Gastrocnemius medialis (tissue), 4 donors: ENCODE results near the gene EYS. TPM values are rescaled to one million over a fixed set of nuclear protein-coding genes. Genes with fewer than 3 reads are reported as not detected.

Experiments used
- ATAC-seq, 2 donors: fragments of 150-250 bp; one replicate each; pipeline ENCODE4 v1.9.1; 2016
- DNase-seq, 2 donors: peaks; one replicate each; pipeline ENCODE4 v3.0.0-alpha.2; 2019
- H3K27ac ChIP-seq, 4 donors: fragments of 200-600 bp; sonication (generic); 1 replicate in 1 of 4; 2 replicates in 3 of 4; pipeline ENCODE4 v1.5.1; 2016 to 2018; ENCODE audit warnings: mild to moderate bottlenecking in 2 of 4, moderate library complexity in 1 of 4
- H3K27me3 ChIP-seq, 3 donors: fragments of 200-600 bp; sonication (generic) in 2 of 3; 1 replicate in 1 of 3; 2 replicates in 2 of 3; pipeline versions ENCODE4 v1.5.1 to v1.6.0; 2016 to 2019; ENCODE audit warnings: mild to moderate bottlenecking in 1 of 3, moderate library complexity in 1 of 3
- H3K36me3 ChIP-seq, 2 donors: fragments of 200-600 bp; sonication (generic) in 1 of 2; one replicate each; pipeline ENCODE4 v1.5.1; 2017 to 2018
- H3K4me1 ChIP-seq, 2 donors: fragments of 200-600 bp; sonication (generic) in 1 of 2; one replicate each; pipeline ENCODE4 v1.5.1; 2016 to 2017; ENCODE audit warnings: mild to moderate bottlenecking in 2 of 2
- H3K4me3 ChIP-seq, 4 donors: fragments of 200-600 bp; sonication (generic) in 3 of 4; 1 replicate in 1 of 4; 2 replicates in 3 of 4; pipeline ENCODE4 v1.5.1; 2016 to 2019; ENCODE audit warnings: mild to moderate bottlenecking in 2 of 4
- H3K9me3 ChIP-seq, 3 donors: fragments of 200-600 bp; sonication (generic) in 2 of 3; 1 replicate in 1 of 3; 2 replicates in 2 of 3; pipeline ENCODE4 v1.5.1; 2016 to 2019
- CTCF ChIP-seq, 5 experiments: fragments of 450-650 bp in 3 of 5; fragments of 200-600 bp in 2 of 5; sonication (generic) in 2 of 5; IDR thresholded peaks in 4 of 5; conservative IDR thresholded peaks in 1 of 5; 1 replicate in 4 of 5; 2 replicates in 1 of 5; pipeline ENCODE4 v1.5.1; 2016 to 2019; ENCODE audit warnings: antibody characterized with exemption in 5 of 5, mild to moderate bottlenecking in 3 of 5, moderate library complexity in 3 of 5
- POLR2A ChIP-seq, 2 donors: fragments of 450-650 bp; IDR thresholded peaks; one replicate each; pipeline ENCODE4 v1.6.1; 2017; ENCODE audit warnings: antibody characterized with exemption in 2 of 2, mild to moderate bottlenecking in 2 of 2, moderate library complexity in 2 of 2
- in situ Hi-C, 4 donors: fragments of 200-750 bp; cut with MboI; loops; one replicate each; pipeline versions ENCODE4 v1.15.0 to v1.8.0; 2017; ENCODE audit warnings: low sequenced_read_pairs in 4 of 4
- intact Hi-C: fragments of 100-400 bp; cut with DNase I; formaldehyde crosslinking; loops from one replicate; pipeline ENCODE4 v1.15.1; 2023; ENCODE audit warnings: low total_unique reads
- total RNA-seq, 4 donors: library from RNA; depleted of rRNA; stranded (reverse); fragments of >200 nt; gene quantifications; one replicate each; pipeline versions ENCODE4 v1.1.0 to v1.2.3, GENCODE V29; 2016

EYS gene
- total RNA-seq, 4 donors from 2014 or later: 0.20 TPM; not detected in 3

- no peaks in the 10 kb centered on the region for H3K36me3 ChIP-seq
- H3K27me3 ChIP-seq: no peaks in the 10 kb centered on the region
- no peaks in the 10 kb centered on the region for H3K4me1 ChIP-seq
- ATAC-seq (no peak), DNase-seq (no peak)
- no peak for TF ChIP-seq POLR2A (IDR thresholded peaks at IDR 0.05)
- TF ChIP-seq CTCF (IDR thresholded peaks at IDR 0.05 in 4 of 5, conservative IDR thresholded peaks at IDR 0.05 in 1 of 5): no peak
- no peak overlapping the region for H3K4me3 ChIP-seq
- in situ Hi-C loops (no loop called here), intact Hi-C loops (no loop called here)
- H3K27ac ChIP-seq: no peak overlapping the region
- H3K9me3 ChIP-seq: no peaks in the 10 kb centered on the region
Measured at GRCh38 chr6:65113581-65113980, 593.4 kb downstream of the EYS start.

- Histone ChIP-seq H3K27ac (no peak overlapping the region), H3K36me3 (no peaks in the 10 kb centered on the region), H3K27me3 (no peaks in the 10 kb centered on the region), H3K9me3 (no peaks in the 10 kb centered on the region), H3K4me3 (no peak overlapping the region), H3K4me1 (no peaks in the 10 kb centered on the region)
- ATAC-seq: no peak
- DNase-seq: no peak
- in situ Hi-C loops (no loop called here), intact Hi-C loops (no loop called here)
- no peak for TF ChIP-seq CTCF (IDR thresholded peaks at IDR 0.05 in 4 of 5, conservative IDR thresholded peaks at IDR 0.05 in 1 of 5)
- TF ChIP-seq POLR2A (IDR thresholded peaks at IDR 0.05): no peak
Measured at GRCh38 chr6:65112435-65112834, 594.6 kb downstream of the EYS start.

- Histone ChIP-seq H3K4me1 (no peaks in the 10 kb centered on the region), H3K27me3 (no peaks in the 10 kb centered on the region), H3K27ac (no peak overlapping the region), H3K36me3 (no peaks in the 10 kb centered on the region), H3K4me3 (no peak overlapping the region), H3K9me3 (no peaks in the 10 kb centered on the region)
- no peak for DNase-seq
- TF ChIP-seq POLR2A (IDR thresholded peaks at IDR 0.05) (no peak), CTCF (IDR thresholded peaks at IDR 0.05 in 4 of 5, conservative IDR thresholded peaks at IDR 0.05 in 1 of 5) (no peak)
- no peak for ATAC-seq
- in situ Hi-C loops: no loop called here
- intact Hi-C loops: no loop called here
Measured at GRCh38 chr6:65110031-65110430, 597.0 kb downstream of the EYS start.

GRCh38 chr6:65098349-65098748 lies 608.7 kb downstream of the EYS start:
- no peak for DNase-seq
- no peaks in the 10 kb centered on the region for H3K9me3 ChIP-seq
- in situ Hi-C loops: no loop called here

More at GRCh38 chr6:65098349-65098748, 608.7 kb downstream of the EYS start:
- no peak for TF ChIP-seq CTCF (IDR thresholded peaks at IDR 0.05 in 4 of 5, conservative IDR thresholded peaks at IDR 0.05 in 1 of 5)
- no peak for TF ChIP-seq POLR2A (IDR thresholded peaks at IDR 0.05)
- Histone ChIP-seq H3K4me1 (no peaks in the 10 kb centered on the region), H3K27me3 (no peaks in the 10 kb centered on the region), H3K4me3 (no peak overlapping the region), H3K27ac (no peak overlapping the region), H3K36me3 (no peaks in the 10 kb centered on the region)
- intact Hi-C loops: no loop called here
- ATAC-seq: no peak
